Lung (tissue), 12 donors: ENCODE results near the gene TBCE. TPM values are rescaled to one million over a fixed set of nuclear protein-coding genes. Genes with fewer than 3 reads are reported as not detected.
A peak's percentile ranks its signal among the peaks of the same experiment; 100 is the strongest.

Experiments used
- ATAC-seq: fragments of 200-7000 bp; cut with Tn5 transposase; one replicate; pipeline ENCODE4 v1.9.1; 2020; ENCODE audit warnings: moderate number of reproducible peaks; ENCODE audit not compliant: insufficient read depth, low FRiP score
- DNase-seq, 3 donors: peaks; one replicate each; pipeline ENCODE4 v3.0.0-alpha.2; 2013 to 2017
- H3K27ac ChIP-seq, 2 donors: one replicate each; pipeline ENCODE4 v1.5.1; 2013; ENCODE audit warnings: mild to moderate bottlenecking in 2 of 2, moderate library complexity in 2 of 2, control low read depth in 1 of 2, inconsistent platforms in 1 of 2, low read depth in 1 of 2, low read length in 1 of 2
- H3K27me3 ChIP-seq, 3 donors: one replicate each; pipeline ENCODE4 v1.5.1; 2013; ENCODE audit warnings: low read length in 2 of 3; ENCODE audit not compliant: control insufficient read depth in 3 of 3, insufficient read depth in 3 of 3
- H3K36me3 ChIP-seq, 4 donors: one replicate each; pipeline ENCODE4 v1.5.1; 2013; ENCODE audit warnings: low read length in 4 of 4, mild to moderate bottlenecking in 1 of 4, moderate library complexity in 1 of 4; ENCODE audit not compliant: control insufficient read depth in 4 of 4, insufficient read depth in 4 of 4
- H3K4me1 ChIP-seq, 5 donors: one replicate each; pipeline ENCODE4 v1.5.1; 2013; ENCODE audit warnings: low read length in 5 of 5, mild to moderate bottlenecking in 2 of 5, moderate library complexity in 1 of 5; ENCODE audit not compliant: control insufficient read depth in 5 of 5, insufficient read depth in 5 of 5
- H3K4me3 ChIP-seq: one replicate; pipeline ENCODE4 v1.5.1; 2013; ENCODE audit warnings: mild to moderate bottlenecking, control low read depth, moderate library complexity
- H3K9ac ChIP-seq, 2 donors: one replicate each; pipeline ENCODE4 v1.5.1; 2013; ENCODE audit warnings: low read length in 2 of 2, control low read depth in 1 of 2; ENCODE audit not compliant: insufficient read depth in 1 of 2
- H3K9me3 ChIP-seq, 4 donors: one replicate each; pipeline ENCODE4 v1.5.1; 2013; ENCODE audit warnings: low read length in 3 of 4, mild to moderate bottlenecking in 1 of 4, moderate library complexity in 1 of 4; ENCODE audit not compliant: control insufficient read depth in 4 of 4, insufficient read depth in 3 of 4
- CTCF ChIP-seq: IDR thresholded peaks from 2 replicates; pipeline ENCODE4 v1.5.1; 2012; ENCODE audit warnings: mild to moderate bottlenecking; ENCODE audit errors: control extremely low read depth, extremely low read depth
- WGBS, 2 donors: extraction: QIAGEN DNeasy Blood & Tissue Kit; methylation state at CpG; one replicate each; pipeline ENCODE4 v1.1.7; 2013; 5-methylcytosine and 5-hydroxymethylcytosine counted together
- polyA plus RNA-seq, 2 donors: library from polyadenylated mRNA; stranded (reverse); fragments of 200-250 nt; gene quantifications; one replicate each; pipeline ENCODE4 v1.2.1, GENCODE V29; 2013
- total RNA-seq, 2 donors: library from RNA; depleted of rRNA in 1 of 2; stranded (reverse); fragments of >200 nt in 1 of 2; gene quantifications; one replicate each; pipeline ENCODE4 v1.2.1, GENCODE V29; 2014 to 2021
- donor health status: control.
- donor health status: control.
- donor health status: Bipolar disorder and iron deficiency.
- donor health status: healthy.
- donor health status: DM: yes; HTN: yes; CAD: no.

TBCE gene
- total and polyA plus RNA-seq, 4 donors = 16.4 to 39.2 (median 28.8) TPM

GRCh38 chr1:235329139-235329902 is 37.9 kb upstream of the TBCE start:
- Histone ChIP-seq H3K36me3 (peaks cover 0 to 6% (median 2%) of the 10 kb centered on the region in 4 donors), H3K4me3 (peak overlapping the region; percentile 62), H3K27me3 (no peaks in the 10 kb centered on the region), H3K9ac (peak overlapping the region; percentile 74 to 96), H3K9me3 (no peaks in the 10 kb centered on the region), H3K4me1 (peaks cover 0 to 39% (median 13%) of the 10 kb centered on the region in 5 donors), H3K27ac (peak overlapping the region; percentile 75 to 96)
- ATAC-seq = no peak
- WGBS, 2 donors = 2 to 3% methylated on average over 24 of the region's 24 CpGs
- TF ChIP-seq CTCF = no peak
- peak in 2 of 3 donors; percentile 34 to 56 for DNase-seq

GRCh38 chr1:235330918-235331285 is 36.3 kb upstream of the TBCE start:
- Histone ChIP-seq H3K4me3 (no peak overlapping the region), H3K9me3 (no peaks in the 10 kb centered on the region), H3K27ac (no peak overlapping the region), H3K27me3 (no peaks in the 10 kb centered on the region), H3K4me1 (peaks cover 0 to 31% (median 13%) of the 10 kb centered on the region in 5 donors), H3K9ac (no peak overlapping the region), H3K36me3 (peaks cover 0 to 6% (median under 1%) of the 10 kb centered on the region in 4 donors)
- TF ChIP-seq CTCF = no peak
- 76 to 82% methylated on average over 5 of the region's 5 CpGs for WGBS, 2 donors
- ATAC-seq (no peak), DNase-seq (no peak)

- Histone ChIP-seq H3K36me3 (peaks cover 0 to 6% (median 1%) of the 10 kb centered on the region in 4 donors), H3K9ac (peak overlapping the region in 1 of 2 donors; percentile 36), H3K4me1 (peaks cover 0 to 26% (median 9%) of the 10 kb centered on the region in 5 donors), H3K9me3 (no peaks in the 10 kb centered on the region), H3K4me3 (no peak overlapping the region), H3K27me3 (no peaks in the 10 kb centered on the region), H3K27ac (no peak overlapping the region)
- 34 to 44% methylated on average over 3 of the region's 3 CpGs for WGBS, 2 donors
- ATAC-seq = no peak
- DNase-seq = no peak
- TF ChIP-seq CTCF = no peak
Observed at GRCh38 chr1:235331401-235331800, 35.8 kb upstream of the TBCE start.
